Activated naive CD4-positive, alpha-beta T cell treated with anti-CD3 and anti-CD28 coated beads, Interleukin-2, amount 50 U/mL, for 24 hours (primary cell): ENCODE measurements around the gene ARHGEF17.
"Not testable (repeated sequence)": the region's sequence is repeated elsewhere in the genome, so short reads cannot be mapped to it uniquely, and the experiment has no call there.

Source experiments
- H3K27ac Mint-ChIP-seq: one replicate; pipeline ENCODE4 v1.8.0; 2021; ENCODE audit warnings: mild to moderate bottlenecking, mixed read lengths
- H3K27me3 Mint-ChIP-seq: one replicate; pipeline ENCODE4 v1.8.0; 2021; ENCODE audit warnings: mixed read lengths
- H3K36me3 Mint-ChIP-seq: one replicate; pipeline ENCODE4 v1.8.0; 2021; ENCODE audit warnings: mixed read lengths
- H3K4me1 Mint-ChIP-seq: one replicate; pipeline ENCODE4 v1.8.0; 2021; ENCODE audit warnings: mixed read lengths
- H3K4me3 Mint-ChIP-seq: one replicate; pipeline ENCODE4 v1.8.0; 2021; ENCODE audit warnings: mild to moderate bottlenecking, mixed read lengths
- H3K9me3 Mint-ChIP-seq: one replicate; pipeline ENCODE4 v1.8.0; 2021; ENCODE audit warnings: mixed read lengths

ARHGEF17 gene

DNA sequence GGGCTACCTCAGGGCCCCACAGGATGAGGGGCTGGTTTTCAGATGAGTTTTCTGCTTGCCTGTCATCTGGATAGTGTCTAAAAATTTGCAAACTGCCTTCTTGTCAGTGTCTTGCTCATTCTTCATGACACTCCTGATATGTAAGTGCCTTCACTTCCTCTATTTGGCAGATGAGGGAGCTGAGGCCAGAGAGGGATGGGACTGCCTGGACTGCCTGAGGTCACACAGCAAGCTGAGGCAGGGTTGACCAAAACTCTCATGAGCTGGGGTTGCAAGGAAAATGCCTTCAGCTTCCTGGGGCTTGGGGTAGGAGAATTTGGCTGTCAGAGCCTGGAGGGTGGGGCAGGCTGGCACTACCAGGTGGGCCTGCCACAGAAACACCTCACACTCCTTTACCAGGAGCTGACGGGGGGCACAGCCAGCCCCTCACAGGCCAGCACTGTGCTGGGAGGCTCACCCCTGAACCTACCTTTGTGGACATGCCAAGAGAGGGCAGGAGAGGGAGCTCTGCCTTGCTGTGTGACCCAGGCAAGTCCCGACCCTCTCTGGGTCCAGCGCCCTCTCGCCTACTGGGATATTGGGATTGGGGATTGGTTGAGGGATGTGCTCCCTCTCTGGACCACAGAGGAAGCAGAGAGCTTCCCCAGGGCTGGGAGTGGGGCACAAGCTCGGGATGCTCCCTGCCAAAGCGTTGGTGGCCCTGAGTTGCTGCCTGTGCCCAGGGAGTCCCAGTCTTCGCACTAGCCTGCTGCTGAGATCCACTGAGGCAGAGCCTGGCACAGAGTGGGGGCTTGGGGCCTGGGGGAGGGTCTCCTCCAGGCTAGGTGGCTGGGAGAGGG lies 37.8 kb upstream of the ARHGEF17 start:
- no peaks in the 10 kb centered on the region for H3K4me1 Mint-ChIP-seq
- H3K27ac Mint-ChIP-seq, result no peak overlapping the region
- no peaks in the 10 kb centered on the region for H3K36me3 Mint-ChIP-seq
- H3K4me3 Mint-ChIP-seq, result no peak overlapping the region
- no peaks in the 10 kb centered on the region for H3K9me3 Mint-ChIP-seq
- no peaks in the 10 kb centered on the region for H3K27me3 Mint-ChIP-seq

DNA sequence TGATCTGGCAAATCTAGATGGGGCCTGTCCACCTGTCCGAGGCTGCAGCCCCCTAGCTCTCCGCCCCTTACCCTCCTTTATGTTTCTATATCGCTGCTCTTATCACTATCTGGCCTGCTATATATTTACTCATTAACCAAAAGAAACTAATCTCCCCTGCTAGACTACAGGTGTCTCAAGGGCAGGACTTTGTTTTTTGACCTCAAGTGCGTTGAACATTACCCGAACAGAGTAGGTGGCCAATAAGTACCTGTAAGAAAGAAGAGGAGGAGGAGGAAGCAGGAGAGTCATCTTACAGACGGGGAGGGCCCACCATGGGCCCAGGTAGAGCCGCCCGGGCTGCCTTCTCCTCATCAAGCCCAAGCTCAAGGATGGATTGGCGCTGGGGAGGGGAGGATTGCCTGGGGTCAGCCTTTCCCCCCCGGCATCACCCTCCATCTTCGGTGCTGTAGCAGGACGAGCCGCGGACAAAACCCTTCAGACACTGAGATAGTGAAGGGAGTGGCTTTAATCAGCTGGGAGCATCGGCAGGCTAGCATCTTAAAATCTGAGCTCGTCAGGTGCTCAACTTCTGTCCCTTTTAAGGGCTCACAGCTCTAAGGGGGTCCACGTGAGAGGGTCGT lies 37.1 kb upstream of the ARHGEF17 start:
- Mint-ChIP-seq H3K27ac (no peak overlapping the region), H3K4me1 (no peaks in the 10 kb centered on the region), H3K36me3 (no peaks in the 10 kb centered on the region), H3K4me3 (no peak overlapping the region), H3K27me3 (no peaks in the 10 kb centered on the region), H3K9me3 (no peaks in the 10 kb centered on the region)

DNA sequence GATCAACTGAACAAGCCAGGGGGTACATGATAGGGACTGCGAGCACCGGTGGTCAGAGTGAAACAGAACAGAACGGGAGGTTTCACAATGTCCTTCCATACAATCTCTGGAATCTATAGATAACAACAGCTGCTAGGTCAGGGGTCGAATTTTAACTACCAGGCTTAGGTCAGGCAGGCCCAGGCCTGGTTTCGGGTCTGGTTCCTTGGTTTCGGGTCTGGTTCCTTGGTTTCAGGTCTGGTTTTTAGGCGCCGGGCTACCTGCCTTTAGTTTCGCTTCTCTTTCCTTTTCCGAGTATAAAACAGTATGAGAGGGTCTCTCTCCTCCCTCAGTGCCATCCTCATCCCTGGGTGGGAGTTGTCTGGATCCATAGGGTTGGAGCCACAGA lies 36.6 kb upstream of the ARHGEF17 start:
- H3K36me3 Mint-ChIP-seq, H3K4me1 Mint-ChIP-seq, H3K27ac Mint-ChIP-seq, H3K9me3 Mint-ChIP-seq, H3K4me3 Mint-ChIP-seq, H3K27me3 Mint-ChIP-seq: not testable (repeated sequence)

DNA sequence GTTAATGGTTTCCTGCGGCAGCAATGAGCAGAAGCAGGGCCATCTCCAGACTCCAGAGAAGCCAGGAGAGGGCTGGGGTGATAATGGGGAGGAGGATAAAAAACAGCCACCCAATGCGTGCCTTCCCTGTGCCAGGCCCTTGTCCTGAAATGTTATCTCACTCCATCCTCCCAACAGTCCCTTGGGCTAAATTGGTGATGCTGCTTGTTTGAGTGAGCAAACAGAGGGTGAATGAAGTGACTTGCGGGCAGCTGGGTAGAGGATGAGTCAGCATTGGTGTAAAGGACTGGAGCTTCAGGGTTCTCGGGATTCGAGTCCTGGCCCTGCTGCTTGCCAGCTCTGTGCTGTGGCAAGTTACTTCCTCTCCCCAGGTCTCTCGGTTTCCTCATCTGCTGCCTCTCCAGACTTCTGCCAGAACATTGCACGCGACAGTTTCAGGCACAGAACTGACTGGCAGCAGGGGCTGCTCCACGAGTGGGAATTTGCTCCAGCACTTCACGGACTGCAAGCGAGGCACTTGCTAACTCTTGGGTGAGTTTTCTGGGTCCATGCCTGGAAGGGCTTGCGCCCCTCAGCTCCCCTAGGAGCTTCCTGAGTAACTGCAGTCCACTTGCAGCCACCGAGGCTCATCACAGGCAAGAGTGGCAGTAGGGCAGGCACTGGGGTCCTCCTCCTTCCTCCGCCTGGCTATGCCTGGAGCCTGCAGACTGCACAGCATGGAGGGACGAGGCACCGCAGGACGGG lies 36.0 kb upstream of the ARHGEF17 start, which contains the start of gene P2RY6:
Gene P2RY6, plus strand, starts transcription at position 403 of the 744 bp plus-strand sequence. CDS start 24,181 bp downstream, outside the sequence.
- H3K4me3 Mint-ChIP-seq, result no peak within 1 kb of the TSS
- no peak within 1 kb of the TSS for H3K27ac Mint-ChIP-seq
- H3K9me3 Mint-ChIP-seq, result no peaks in the 10 kb centered on the region
- H3K36me3 Mint-ChIP-seq, result no peaks in the 10 kb centered on the region
- H3K27me3 Mint-ChIP-seq, result no peaks in the 10 kb centered on the region
- H3K4me1 Mint-ChIP-seq, result no peaks in the 10 kb centered on the region

DNA sequence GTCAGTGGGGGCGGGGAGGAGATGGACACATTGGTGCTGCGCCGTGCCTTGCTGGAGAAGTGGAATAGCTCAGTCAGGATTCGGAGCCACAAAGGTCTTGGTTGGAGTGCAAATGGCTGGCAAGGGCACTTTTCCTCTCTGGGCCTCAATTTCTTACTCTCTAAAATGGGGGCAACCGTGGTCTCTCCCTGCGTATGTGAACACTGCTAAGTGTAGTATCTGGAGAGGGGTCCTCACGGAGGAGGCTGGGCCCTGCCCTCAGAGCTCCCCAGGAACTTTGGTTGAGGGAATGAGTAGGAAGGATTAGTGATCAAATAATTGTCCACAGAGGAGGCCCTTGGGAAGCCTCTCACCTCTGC lies 35.4 kb upstream of the ARHGEF17 start:
- Mint-ChIP-seq H3K4me1 (no peaks in the 10 kb centered on the region), H3K9me3 (no peaks in the 10 kb centered on the region), H3K27me3 (no peaks in the 10 kb centered on the region), H3K36me3 (no peaks in the 10 kb centered on the region), H3K27ac (no peak overlapping the region), H3K4me3 (no peak overlapping the region)

DNA sequence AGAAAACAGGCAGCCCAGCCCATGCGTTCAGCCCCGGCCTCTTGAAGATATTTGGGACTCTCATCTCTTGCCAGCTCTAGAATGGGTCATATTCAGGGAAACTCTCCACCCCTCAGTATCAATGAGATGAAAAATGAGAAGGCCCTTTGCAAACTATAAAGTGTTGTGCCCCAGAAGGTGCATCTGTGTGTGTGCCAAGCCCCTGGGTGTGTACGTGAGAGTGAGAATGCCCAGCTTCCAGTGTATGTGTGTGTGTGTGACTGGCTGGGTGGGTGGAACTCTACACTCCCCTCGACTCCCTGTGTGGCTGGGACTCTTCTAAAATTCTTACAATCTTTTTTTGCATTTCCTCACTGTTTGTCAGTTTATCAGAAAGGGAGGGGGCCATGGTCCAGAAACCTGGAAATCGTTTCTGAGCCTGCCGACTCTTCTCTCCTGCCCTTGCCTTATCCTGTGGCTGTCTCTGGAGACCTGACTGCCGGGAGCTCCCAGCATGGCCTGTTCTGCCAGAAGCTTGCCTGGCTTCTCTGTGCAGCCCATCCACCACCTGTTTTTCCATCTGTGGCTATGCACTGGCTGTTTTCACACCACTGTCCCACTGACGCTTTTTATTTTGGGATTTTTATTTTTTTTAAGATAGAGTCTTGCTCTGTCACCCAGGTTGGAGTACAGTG lies 34.7 kb upstream of the ARHGEF17 start:
- H3K9me3 Mint-ChIP-seq, result no peaks in the 10 kb centered on the region
- H3K27me3 Mint-ChIP-seq, result no peaks in the 10 kb centered on the region
- H3K4me3 Mint-ChIP-seq, result no peak overlapping the region
- no peaks in the 10 kb centered on the region for H3K36me3 Mint-ChIP-seq
- no peaks in the 10 kb centered on the region for H3K4me1 Mint-ChIP-seq
- no peak overlapping the region for H3K27ac Mint-ChIP-seq

DNA sequence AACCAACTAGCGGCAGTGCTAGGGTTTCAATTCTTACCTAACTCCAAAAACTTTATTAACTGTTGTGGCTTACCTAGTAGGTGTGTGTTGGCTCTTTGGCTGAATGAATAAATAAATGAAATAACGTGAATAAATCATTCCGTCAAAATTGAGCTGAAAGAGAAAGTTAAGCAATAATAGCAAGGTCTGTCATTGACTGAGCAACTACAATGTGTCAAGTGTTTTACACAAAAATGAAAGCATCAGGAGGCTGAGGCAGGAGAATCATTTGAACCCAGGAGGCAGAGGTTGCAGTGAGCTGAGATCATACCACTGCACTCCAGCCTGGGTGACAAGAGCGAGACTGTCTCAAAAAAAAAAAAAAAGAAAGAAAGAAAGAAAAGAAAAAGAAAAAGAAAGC lies 33.9 kb upstream of the ARHGEF17 start:
- not testable (repeated sequence) for H3K9me3 Mint-ChIP-seq, H3K36me3 Mint-ChIP-seq, H3K4me3 Mint-ChIP-seq, H3K27me3 Mint-ChIP-seq, H3K27ac Mint-ChIP-seq, H3K4me1 Mint-ChIP-seq

DNA sequence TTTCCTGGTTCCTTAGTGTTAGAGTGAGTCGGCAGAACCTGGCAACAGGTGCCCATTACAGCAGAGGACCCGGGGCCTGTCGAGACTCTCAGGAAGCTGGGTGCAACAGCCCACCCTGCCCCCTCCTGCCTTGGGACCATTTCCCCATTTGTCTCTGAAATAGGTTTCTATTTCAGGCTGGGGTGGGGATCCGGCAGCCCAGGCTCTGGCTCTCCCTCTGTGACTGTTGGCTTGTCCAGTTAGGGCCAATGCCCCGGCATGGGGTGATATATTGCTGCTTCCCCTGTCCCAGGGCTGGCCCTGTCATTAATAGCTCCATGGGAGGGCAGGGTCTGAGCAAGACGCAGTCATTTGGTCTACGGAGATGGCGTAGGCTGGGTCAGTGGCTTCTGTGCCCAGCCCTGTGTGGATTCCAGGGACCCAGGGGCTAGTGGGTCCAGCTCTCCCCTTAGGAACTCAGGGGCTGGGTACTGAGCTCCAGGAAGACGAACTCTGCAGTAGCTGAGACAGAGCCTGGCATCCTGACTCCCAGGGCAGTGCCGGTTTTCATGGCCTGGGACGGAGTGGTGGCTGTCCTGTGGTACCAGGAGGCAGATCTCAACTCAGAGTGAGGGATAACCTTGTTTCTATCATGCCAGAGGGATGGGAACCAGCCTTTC lies 33.2 kb upstream of the ARHGEF17 start:
- Mint-ChIP-seq H3K36me3 (no peaks in the 10 kb centered on the region), H3K27me3 (no peaks in the 10 kb centered on the region), H3K9me3 (no peaks in the 10 kb centered on the region), H3K4me1 (no peaks in the 10 kb centered on the region), H3K27ac (no peak overlapping the region), H3K4me3 (no peak overlapping the region)

DNA sequence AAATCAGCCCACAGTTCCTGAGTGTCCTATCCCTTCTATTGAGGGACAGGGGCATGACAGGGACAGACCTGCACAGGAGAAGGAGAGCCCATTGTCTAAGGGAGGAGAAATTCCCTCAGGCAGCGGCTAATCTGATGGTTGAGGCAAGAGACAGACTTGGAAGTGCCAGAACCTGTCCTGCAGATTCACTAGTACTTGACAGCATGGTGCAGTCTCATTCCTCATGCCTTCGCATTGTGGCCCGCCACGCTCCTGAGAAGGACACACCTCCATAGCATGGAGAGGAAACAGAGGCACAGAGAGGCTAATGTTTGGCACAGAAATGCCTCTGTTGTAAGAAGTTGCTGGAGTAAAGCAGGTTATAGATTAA lies 32.7 kb upstream of the ARHGEF17 start:
- Mint-ChIP-seq H3K27ac (no peak overlapping the region), H3K4me1 (no peaks in the 10 kb centered on the region), H3K27me3 (no peaks in the 10 kb centered on the region), H3K4me3 (no peak overlapping the region), H3K36me3 (no peaks in the 10 kb centered on the region), H3K9me3 (no peaks in the 10 kb centered on the region)

DNA sequence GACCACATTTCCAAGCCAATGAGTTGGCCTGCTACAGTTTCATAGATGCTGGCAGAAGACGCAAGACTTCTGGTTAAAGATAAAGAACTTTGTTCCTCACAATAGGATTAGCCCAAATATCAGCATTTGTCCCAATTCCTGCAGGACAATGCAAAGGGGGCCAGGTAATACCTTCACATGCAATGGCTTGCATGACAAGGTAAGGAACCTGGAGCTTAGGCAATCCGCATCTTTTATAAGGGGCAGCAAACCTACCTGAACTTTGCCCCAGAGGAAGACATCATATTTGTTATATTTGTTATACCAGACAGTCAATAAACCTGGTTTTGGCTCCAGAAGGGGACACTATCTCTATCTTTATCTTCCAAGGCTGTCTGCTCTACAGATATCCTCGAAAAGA lies 30.6 kb upstream of the ARHGEF17 start:
- no peaks in the 10 kb centered on the region for H3K36me3 Mint-ChIP-seq
- H3K27me3 Mint-ChIP-seq, result no peaks in the 10 kb centered on the region
- H3K27ac Mint-ChIP-seq, result no peak overlapping the region
- H3K4me1 Mint-ChIP-seq, result no peaks in the 10 kb centered on the region
- no peak overlapping the region for H3K4me3 Mint-ChIP-seq
- H3K9me3 Mint-ChIP-seq, result no peaks in the 10 kb centered on the region

DNA sequence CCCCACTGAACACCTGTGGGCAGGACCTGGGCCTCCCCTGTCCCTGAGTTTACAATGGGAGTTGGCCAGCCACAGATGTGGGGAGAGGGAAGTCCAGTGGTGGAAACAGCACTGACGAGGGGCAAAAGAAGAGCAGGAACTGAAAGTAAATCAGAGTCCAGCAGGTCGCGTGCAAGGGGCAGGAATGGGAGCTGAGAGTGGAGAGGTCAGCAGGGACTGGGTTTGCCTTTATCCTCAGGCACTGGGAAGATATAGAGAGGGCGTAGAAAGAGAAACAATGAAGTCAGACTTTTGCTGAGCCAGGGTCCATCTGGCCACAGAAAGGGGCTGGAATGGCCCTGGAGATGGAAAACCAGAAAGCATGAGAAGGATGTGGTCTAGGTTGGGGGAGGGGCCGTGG lies 27.4 kb upstream of the ARHGEF17 start:
- Mint-ChIP-seq H3K4me1 (no peaks in the 10 kb centered on the region), H3K27ac (no peak overlapping the region), H3K4me3 (no peak overlapping the region), H3K9me3 (no peaks in the 10 kb centered on the region), H3K36me3 (no peaks in the 10 kb centered on the region), H3K27me3 (no peaks in the 10 kb centered on the region)

DNA sequence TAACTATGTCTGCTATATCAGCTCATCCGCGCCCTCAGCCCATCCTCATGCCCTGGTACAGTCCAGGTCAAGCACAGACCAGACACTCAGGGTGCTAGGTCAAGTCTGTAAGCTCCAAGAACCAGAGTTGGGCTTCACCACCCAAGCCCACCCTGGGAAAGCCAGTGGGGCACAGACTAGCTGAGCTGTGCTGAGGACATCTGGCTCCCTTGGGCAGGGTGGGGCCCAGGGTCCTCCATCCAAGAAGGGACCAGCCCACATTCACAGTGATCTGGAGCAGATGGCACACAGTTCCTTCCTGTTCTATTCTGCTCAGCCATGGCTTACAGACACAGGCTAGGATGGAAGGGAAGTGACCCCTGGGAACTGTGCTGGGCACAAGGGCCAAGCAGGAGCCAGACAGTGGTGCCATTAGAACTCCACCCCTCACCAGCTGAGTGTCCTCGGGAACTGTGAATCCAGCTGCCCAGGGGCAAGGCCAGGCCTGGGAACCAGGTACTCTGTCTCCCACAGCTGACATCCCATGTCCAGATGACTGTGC lies 26.8 kb upstream of the ARHGEF17 start:
- no peak overlapping the region for H3K27ac Mint-ChIP-seq
- H3K9me3 Mint-ChIP-seq, result no peaks in the 10 kb centered on the region
- no peak overlapping the region for H3K4me3 Mint-ChIP-seq
- no peaks in the 10 kb centered on the region for H3K36me3 Mint-ChIP-seq
- H3K4me1 Mint-ChIP-seq, result no peaks in the 10 kb centered on the region
- no peaks in the 10 kb centered on the region for H3K27me3 Mint-ChIP-seq

DNA sequence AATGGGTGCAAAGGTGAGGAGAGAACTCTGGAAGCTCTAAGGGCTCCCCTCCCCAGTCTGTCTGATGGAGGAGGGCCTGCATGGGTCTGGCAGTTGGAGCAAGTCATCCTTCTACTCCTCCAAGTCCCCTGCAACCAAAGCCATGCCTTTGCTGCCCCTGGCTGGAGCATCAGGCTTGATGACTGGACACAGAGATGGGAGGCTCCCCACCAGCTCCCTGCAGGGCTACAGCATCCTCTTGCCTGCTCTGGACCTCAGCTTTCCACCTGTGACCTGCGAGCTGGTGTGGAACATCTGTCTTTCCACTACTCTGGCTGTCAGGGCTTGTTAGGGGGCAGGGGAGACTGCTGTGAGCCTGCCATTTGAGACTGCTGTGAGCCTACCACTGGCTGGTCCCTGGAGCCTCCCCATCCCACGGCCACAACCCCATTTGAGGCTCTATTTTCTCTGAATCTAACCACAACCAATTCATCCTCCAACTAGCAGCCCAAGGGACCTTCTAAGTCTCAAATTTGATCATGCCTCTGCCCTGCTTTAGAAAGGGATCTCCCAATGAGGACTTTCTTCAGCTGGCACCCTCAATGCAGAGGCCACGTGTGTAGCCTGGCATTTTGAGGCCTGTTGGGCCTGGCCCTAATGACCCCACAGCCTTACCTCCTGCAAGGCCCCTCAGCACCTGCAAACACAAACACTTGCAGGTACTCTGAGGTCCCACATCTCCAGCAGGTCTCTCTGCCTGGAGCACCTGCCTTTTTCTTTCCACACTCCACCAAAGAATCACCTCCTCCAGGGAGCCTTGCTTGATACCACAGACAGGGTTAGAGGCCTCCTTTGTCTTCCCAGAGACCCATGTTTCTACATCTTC lies 26.0 kb upstream of the ARHGEF17 start:
- Mint-ChIP-seq H3K4me1 (no peaks in the 10 kb centered on the region), H3K9me3 (no peaks in the 10 kb centered on the region), H3K4me3 (no peak overlapping the region), H3K36me3 (no peaks in the 10 kb centered on the region), H3K27ac (no peak overlapping the region), H3K27me3 (no peaks in the 10 kb centered on the region)

DNA sequence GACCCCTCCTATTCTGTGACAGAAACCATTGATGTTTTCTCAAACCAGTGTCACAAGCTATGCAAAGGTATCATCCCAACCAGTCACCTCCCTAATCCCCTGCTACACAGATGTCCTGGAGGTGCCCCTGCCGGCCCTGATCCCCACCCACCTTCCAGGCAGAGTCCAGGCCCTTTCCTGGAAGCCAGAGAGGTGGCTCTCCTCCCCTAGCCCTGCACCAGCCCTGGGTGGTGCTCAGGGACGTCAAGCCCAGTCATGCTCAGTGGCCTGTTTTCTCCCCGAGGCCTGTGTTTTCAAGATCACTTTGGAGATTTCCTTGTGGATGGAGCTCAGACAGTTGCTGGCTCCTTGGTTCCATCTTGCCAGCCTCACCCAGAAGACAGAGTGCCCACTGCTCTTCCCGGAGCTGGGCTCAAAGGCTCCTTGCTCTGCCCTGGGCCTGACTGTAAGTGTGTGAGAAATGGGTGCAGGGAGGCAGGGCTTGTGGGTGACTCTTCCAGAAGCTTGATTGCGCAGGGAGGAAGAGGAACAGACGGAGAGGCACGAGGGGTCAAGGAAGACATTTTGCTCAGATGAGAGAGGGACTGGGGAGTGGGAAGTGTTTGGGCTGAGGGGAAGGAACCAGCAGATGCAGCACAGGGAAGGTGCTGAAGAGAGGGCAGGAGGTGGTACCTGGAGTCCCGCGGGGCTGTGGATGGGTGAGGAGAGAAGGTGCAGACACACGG lies 24.6 kb upstream of the ARHGEF17 start:
- H3K36me3 Mint-ChIP-seq, result no peaks in the 10 kb centered on the region
- H3K27me3 Mint-ChIP-seq, result no peaks in the 10 kb centered on the region
- no peak overlapping the region for H3K4me3 Mint-ChIP-seq
- no peaks in the 10 kb centered on the region for H3K4me1 Mint-ChIP-seq
- no peak overlapping the region for H3K27ac Mint-ChIP-seq
- H3K9me3 Mint-ChIP-seq, result no peaks in the 10 kb centered on the region
